Measurements from ENCODE around the gene OR2M3.

The OR2M3 gene

DNA sequence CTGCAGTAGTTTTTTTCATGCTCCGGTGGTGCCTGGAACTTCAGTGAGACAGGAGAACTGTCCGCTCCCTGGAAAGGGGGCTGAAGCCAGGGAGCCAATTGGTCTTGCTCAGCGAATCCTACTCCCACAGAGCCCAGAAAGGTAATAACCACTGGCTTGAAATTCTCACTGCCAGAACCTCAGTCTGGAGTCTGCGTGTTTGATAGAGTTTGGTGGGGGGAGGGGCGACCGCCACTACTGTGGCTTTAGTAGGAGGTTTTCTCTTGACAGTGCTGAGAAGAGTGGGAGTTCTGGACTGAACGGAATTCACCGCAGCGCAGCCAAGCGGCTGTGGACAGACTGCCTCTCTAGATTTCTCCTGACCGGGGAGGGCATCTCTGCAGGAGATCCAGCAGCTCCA, 8.0 kb upstream of the OR2M3 start:
- no peaks in the 10 kb centered on the region for H4K20me1 ChIP-seq (ENCODE audit: insufficient read depth, low read length)
- no peaks in the 10 kb centered on the region for H3K9me3 ChIP-seq (ENCODE audit: low read length)
- no peaks in the 10 kb centered on the region for H3K79me2 ChIP-seq (ENCODE audit: insufficient read depth, low read length)
- H3K36me3 ChIP-seq (ENCODE audit: insufficient read depth, low read length): no peaks in the 10 kb centered on the region
- H3K4me3 ChIP-seq (ENCODE audit: low read depth, low read length, poor library complexity, severe bottlenecking): no peak overlapping the region
- H3K9me2 ChIP-seq (ENCODE audit: low read depth, low read length): no peaks in the 10 kb centered on the region
- TF ChIP-seq EZH2 (IDR thresholded peaks at IDR 0.05; ENCODE audit: borderline replicate concordance, low read length): no peak
- TF ChIP-seq, protein P1, sequence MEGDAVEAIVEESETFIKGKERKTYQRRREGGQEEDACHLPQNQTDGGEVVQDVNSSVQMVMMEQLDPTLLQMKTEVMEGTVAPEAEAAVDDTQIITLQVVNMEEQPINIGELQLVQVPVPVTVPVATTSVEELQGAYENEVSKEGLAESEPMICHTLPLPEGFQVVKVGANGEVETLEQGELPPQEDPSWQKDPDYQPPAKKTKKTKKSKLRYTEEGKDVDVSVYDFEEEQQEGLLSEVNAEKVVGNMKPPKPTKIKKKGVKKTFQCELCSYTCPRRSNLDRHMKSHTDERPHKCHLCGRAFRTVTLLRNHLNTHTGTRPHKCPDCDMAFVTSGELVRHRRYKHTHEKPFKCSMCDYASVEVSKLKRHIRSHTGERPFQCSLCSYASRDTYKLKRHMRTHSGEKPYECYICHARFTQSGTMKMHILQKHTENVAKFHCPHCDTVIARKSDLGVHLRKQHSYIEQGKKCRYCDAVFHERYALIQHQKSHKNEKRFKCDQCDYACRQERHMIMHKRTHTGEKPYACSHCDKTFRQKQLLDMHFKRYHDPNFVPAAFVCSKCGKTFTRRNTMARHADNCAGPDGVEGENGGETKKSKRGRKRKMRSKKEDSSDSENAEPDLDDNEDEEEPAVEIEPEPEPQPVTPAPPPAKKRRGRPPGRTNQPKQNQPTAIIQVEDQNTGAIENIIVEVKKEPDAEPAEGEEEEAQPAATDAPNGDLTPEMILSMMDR (IDR thresholded peaks at IDR 0.05; ENCODE audit: low read length): no peak
- H3K27me3 ChIP-seq (ENCODE audit: insufficient read depth, low read length): no peaks in the 10 kb centered on the region
- H3K27ac ChIP-seq (ENCODE audit: low read depth, low read length, poor library complexity, severe bottlenecking): no peak overlapping the region
- no peak overlapping the region for H3K4me2 ChIP-seq (ENCODE audit: low read length)
- no peaks in the 10 kb centered on the region for H3F3A ChIP-seq (ENCODE audit: insufficient read depth, low read length)
- no peak overlapping the region for H3K9ac ChIP-seq (ENCODE audit: low read length)
- H3K4me1 ChIP-seq (ENCODE audit: insufficient read depth, low read length, severe bottlenecking): no peaks in the 10 kb centered on the region
- H2AFZ ChIP-seq (ENCODE audit: low read length): no peak overlapping the region

DNA sequence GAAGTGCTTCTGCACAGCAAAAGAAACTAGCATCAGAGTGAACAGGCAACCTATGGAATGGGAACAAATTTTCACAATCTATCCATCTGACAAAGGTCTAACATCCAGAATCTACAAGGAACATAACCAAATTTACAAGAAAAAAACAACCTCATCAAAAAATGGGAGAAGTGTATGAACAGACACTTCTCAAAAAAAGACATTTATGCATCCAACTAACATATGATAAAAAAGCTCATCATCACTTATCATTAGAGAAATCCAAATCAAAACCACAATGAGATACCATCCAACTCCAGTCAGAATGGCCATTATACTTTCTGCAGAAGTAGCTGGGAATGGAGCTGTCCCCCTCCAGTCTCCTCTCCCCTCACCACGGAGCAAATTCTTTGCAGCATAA, 2.9 kb upstream of the OR2M3 start:
- Histone ChIP-seq H3K79me2 (ENCODE audit: insufficient read depth, low read length) (no peaks in the 10 kb centered on the region), H3F3A (ENCODE audit: insufficient read depth, low read length) (no peaks in the 10 kb centered on the region), H3K36me3 (ENCODE audit: insufficient read depth, low read length) (no peaks in the 10 kb centered on the region), H2AFZ (ENCODE audit: low read length) (no peak overlapping the region), H3K27me3 (ENCODE audit: insufficient read depth, low read length) (no peaks in the 10 kb centered on the region), H3K9me3 (ENCODE audit: low read length) (no peaks in the 10 kb centered on the region), H3K9me2 (ENCODE audit: low read depth, low read length) (no peaks in the 10 kb centered on the region), H4K20me1 (ENCODE audit: insufficient read depth, low read length) (no peaks in the 10 kb centered on the region), H3K4me1 (ENCODE audit: insufficient read depth, low read length, severe bottlenecking) (no peaks in the 10 kb centered on the region), H3K27ac (ENCODE audit: low read depth, low read length, poor library complexity, severe bottlenecking) (no peak overlapping the region), H3K4me3 (ENCODE audit: low read depth, low read length, poor library complexity, severe bottlenecking) (no peak overlapping the region), H3K4me2 (ENCODE audit: low read length) (no peak overlapping the region), H3K9ac (ENCODE audit: low read length) (no peak overlapping the region)
- no peak for TF ChIP-seq EZH2 (IDR thresholded peaks at IDR 0.05; ENCODE audit: borderline replicate concordance, low read length)
- TF ChIP-seq, protein P1 (IDR thresholded peaks at IDR 0.05; ENCODE audit: low read length): no peak

DNA sequence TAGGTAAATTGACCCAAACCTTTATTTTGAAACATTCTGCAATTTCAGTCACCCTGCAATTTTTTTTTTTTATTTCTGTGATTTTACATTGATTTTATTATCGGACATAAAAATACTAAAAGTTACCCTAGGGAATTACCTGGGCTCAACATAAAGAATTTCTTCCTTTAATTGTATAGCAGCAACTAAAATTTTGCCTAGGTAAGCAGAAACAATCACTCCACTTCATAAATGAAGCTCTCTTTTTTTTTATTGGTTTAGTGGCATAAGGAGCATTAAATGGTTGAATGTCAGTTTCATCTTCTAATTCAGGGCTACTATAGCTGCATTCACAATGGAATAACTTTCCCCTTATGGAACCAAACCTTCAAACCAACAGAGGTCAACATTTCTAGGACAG, 18.8 kb downstream of the OR2M3 start:
- no peaks in the 10 kb centered on the region for H3K9me2 ChIP-seq (ENCODE audit: low read depth, low read length)
- no peaks in the 10 kb centered on the region for H3K79me2 ChIP-seq (ENCODE audit: insufficient read depth, low read length)
- H3K9ac ChIP-seq (ENCODE audit: low read length): no peak overlapping the region
- H3K4me2 ChIP-seq (ENCODE audit: low read length): no peak overlapping the region
- no peaks in the 10 kb centered on the region for H4K20me1 ChIP-seq (ENCODE audit: insufficient read depth, low read length)
- H3K9me3 ChIP-seq (ENCODE audit: low read length): no peaks in the 10 kb centered on the region
- no peak overlapping the region for H3K4me3 ChIP-seq (ENCODE audit: low read depth, low read length, poor library complexity, severe bottlenecking)
- H3K27ac ChIP-seq (ENCODE audit: low read depth, low read length, poor library complexity, severe bottlenecking): no peak overlapping the region
- no peaks in the 10 kb centered on the region for H3K36me3 ChIP-seq (ENCODE audit: insufficient read depth, low read length)
- no peak for TF ChIP-seq EZH2 (IDR thresholded peaks at IDR 0.05; ENCODE audit: borderline replicate concordance, low read length)
- TF ChIP-seq, protein P1 (IDR thresholded peaks at IDR 0.05; ENCODE audit: low read length): no peak
- H2AFZ ChIP-seq (ENCODE audit: low read length): no peak overlapping the region
- no peaks in the 10 kb centered on the region for H3K27me3 ChIP-seq (ENCODE audit: insufficient read depth, low read length)
- no peaks in the 10 kb centered on the region for H3K4me1 ChIP-seq (ENCODE audit: insufficient read depth, low read length, severe bottlenecking)
- H3F3A ChIP-seq (ENCODE audit: insufficient read depth, low read length): no peaks in the 10 kb centered on the region

Measured in OCI-LY1 (cell line).